GM23338 (cell line): ENCODE measurements around the gene UGT1A3. TPM values are rescaled to one million over a fixed set of nuclear protein-coding genes. Genes with fewer than 3 reads are reported as not detected.

Source experiments
- ATAC-seq: fragments of 200-7000 bp; cut with Tn5 transposase; 3 replicates; pipeline ENCODE4 v1.9.1; 2020
- DNase-seq: peaks from one replicate; pipeline ENCODE4 v3.0.0-alpha.2; 2015; ENCODE audit warnings: low spot score
- H2AFZ ChIP-seq: fragments of 200-600 bp; sonication (generic); 2 replicates; pipeline ENCODE4 v1.8.0; 2016; ENCODE audit warnings: antibody characterized with exemption, mild to moderate bottlenecking, moderate library complexity
- H3F3A ChIP-seq: fragments of 200-600 bp; sonication (generic); replicated peaks from 2 replicates; pipeline ENCODE4 v1.8.0; 2017; ENCODE audit warnings: antibody characterized with exemption, mixed run types, low read depth
- H3K27ac ChIP-seq: fragments of 200-600 bp; sonication (generic); 2 replicates; pipeline ENCODE4 v1.6.1; 2016; ENCODE audit warnings: low read depth
- H3K27me3 ChIP-seq: fragments of 200-600 bp; sonication (generic); 2 replicates; pipeline ENCODE4 v1.8.0; 2016; ENCODE audit warnings: mild to moderate bottlenecking, mixed run types, moderate library complexity; ENCODE audit not compliant: insufficient read depth
- H3K36me3 ChIP-seq: fragments of 200-600 bp; sonication (generic); 2 replicates; pipeline ENCODE4 v1.8.0; 2016; ENCODE audit warnings: mild to moderate bottlenecking; ENCODE audit not compliant: insufficient read depth
- H3K4me1 ChIP-seq: fragments of 200-600 bp; sonication (generic); 2 replicates; pipeline ENCODE4 v1.8.0; 2016; ENCODE audit warnings: mild to moderate bottlenecking, moderate library complexity; ENCODE audit not compliant: insufficient read depth
- H3K4me2 ChIP-seq: fragments of 200-600 bp; sonication (generic); 2 replicates; pipeline ENCODE4 v1.7.1; 2017; ENCODE audit warnings: mixed run types
- H3K4me3 ChIP-seq: fragments of 200-600 bp; sonication (generic); 2 replicates; pipeline ENCODE4 v1.6.1; 2016; ENCODE audit warnings: mixed run types
- H3K79me2 ChIP-seq: fragments of 200-600 bp; sonication (generic); replicated peaks from 2 replicates; pipeline ENCODE4 v1.8.0; 2017; ENCODE audit warnings: mild to moderate bottlenecking; ENCODE audit not compliant: insufficient read depth
- H3K9me2 ChIP-seq: fragments of 200-600 bp; sonication (generic); 2 replicates; pipeline ENCODE4 v1.8.0; 2017; ENCODE audit not compliant: insufficient read depth
- H4K20me1 ChIP-seq: fragments of 200-600 bp; sonication (generic); replicated peaks from 2 replicates; pipeline ENCODE4 v1.8.0; 2017; ENCODE audit warnings: mild to moderate bottlenecking; ENCODE audit not compliant: insufficient read depth
- H3K27ac Mint-ChIP-seq: 2 replicates; pipeline ENCODE4 v1.8.0; 2020; ENCODE audit warnings: inconsistent platforms, mild to moderate bottlenecking, moderate library complexity, mixed read lengths
- H3K27me3 Mint-ChIP-seq: 3 replicates; pipeline ENCODE4 v1.8.0; 2022; ENCODE audit warnings: low read depth, mild to moderate bottlenecking, moderate library complexity, mixed read lengths, inconsistent platforms; ENCODE audit not compliant: insufficient read depth, poor library complexity
- H3K36me3 Mint-ChIP-seq: 3 replicates; pipeline ENCODE4 v1.8.0; 2021; ENCODE audit warnings: low read depth, mild to moderate bottlenecking, inconsistent platforms, moderate library complexity, mixed read lengths
- H3K4me1 Mint-ChIP-seq: 3 replicates; pipeline ENCODE4 v1.8.0; 2020; ENCODE audit warnings: mild to moderate bottlenecking, inconsistent platforms, mixed read lengths
- H3K4me3 Mint-ChIP-seq: 3 replicates; pipeline ENCODE4 v1.8.0; 2021; ENCODE audit warnings: moderate library complexity, mild to moderate bottlenecking, inconsistent platforms, mixed read lengths
- H3K9me3 Mint-ChIP-seq: 3 replicates; pipeline ENCODE4 v1.8.0; 2020; ENCODE audit warnings: moderate library complexity, mild to moderate bottlenecking, inconsistent platforms, mixed read lengths
- CREB1 ChIP-seq: fragments of 250-450 bp; sonication (Bioruptor Pico); IDR thresholded peaks from 2 replicates; pipeline ENCODE4 v1.5.0; 2020; ENCODE audit warnings: low read depth, mild to moderate bottlenecking, moderate library complexity
- EZH2 ChIP-seq: fragments of 200-600 bp; sonication (generic); IDR thresholded peaks from one replicate; pipeline ENCODE4 v1.8.0; 2017; ENCODE audit warnings: antibody characterized with exemption, mild to moderate bottlenecking, low read depth; ENCODE audit not compliant: unreplicated experiment
- JUNB ChIP-seq: IDR thresholded peaks from one replicate; pipeline ENCODE4 v1.6.1; 2016; ENCODE audit warnings: antibody characterized with exemption; ENCODE audit not compliant: unreplicated experiment
- NANOG ChIP-seq: IDR thresholded peaks from 2 replicates; pipeline ENCODE4 v1.6.1; 2016; ENCODE audit warnings: antibody characterized with exemption, borderline replicate concordance
- POLR2AphosphoS5 ChIP-seq: IDR thresholded peaks from 2 replicates; pipeline ENCODE4 v1.6.1; 2016; ENCODE audit warnings: antibody characterized with exemption, low read depth
- ZNF114 ChIP-seq: fragments of 250-450 bp; sonication (Bioruptor Pico); IDR thresholded peaks from 2 replicates; pipeline ENCODE4 v1.5.0; 2020; ENCODE audit warnings: mild to moderate bottlenecking, moderate library complexity
- ZNF331 ChIP-seq: fragments of 250-450 bp; sonication (Bioruptor Pico); IDR thresholded peaks from 2 replicates; pipeline ENCODE4 v1.5.0; 2020; ENCODE audit warnings: low read depth, mild to moderate bottlenecking, moderate library complexity
- polyA plus RNA-seq: library from polyadenylated mRNA; unstranded; fragments of >200 nt; fragmentation: Nextera tagmentation; extraction: Ambion mirVana; gene quantifications from 2 replicates; pipeline ENCODE4 v1.2.1, GENCODE V29; 2016
- total RNA-seq: library from RNA; depleted of rRNA; stranded (reverse); fragments of >200 nt; shearing (Covaris generic); gene quantifications from 2 replicates; pipeline ENCODE4 v1.2.3, GENCODE V29; 2014
- TF ChIP-seq, protein P1 (sequence below): IDR thresholded peaks from one replicate; pipeline ENCODE4 v1.6.1; 2018; ENCODE audit warnings: antibody characterized with exemption; ENCODE audit not compliant: unreplicated experiment
- TF ChIP-seq, protein P2 (sequence below), 2 experiments: fragments of 200-600 bp in 1 of 2; sonication (generic) in 1 of 2; conservative IDR thresholded peaks; 2 replicates each; pipeline versions ENCODE4 v1.5.1 to v1.6.1; 2016 to 2017; ENCODE audit warnings: antibody characterized with exemption in 2 of 2, low read depth in 2 of 2, mild to moderate bottlenecking in 2 of 2, moderate library complexity in 1 of 2
- TF ChIP-seq, protein P3 (sequence below): IDR thresholded peaks from 2 replicates; pipeline ENCODE4 v1.6.1; 2016; ENCODE audit warnings: antibody characterized with exemption

The UGT1A3 gene
- total and polyA plus RNA-seq, 2 experiments from 2014 or later = not detected

DNA sequence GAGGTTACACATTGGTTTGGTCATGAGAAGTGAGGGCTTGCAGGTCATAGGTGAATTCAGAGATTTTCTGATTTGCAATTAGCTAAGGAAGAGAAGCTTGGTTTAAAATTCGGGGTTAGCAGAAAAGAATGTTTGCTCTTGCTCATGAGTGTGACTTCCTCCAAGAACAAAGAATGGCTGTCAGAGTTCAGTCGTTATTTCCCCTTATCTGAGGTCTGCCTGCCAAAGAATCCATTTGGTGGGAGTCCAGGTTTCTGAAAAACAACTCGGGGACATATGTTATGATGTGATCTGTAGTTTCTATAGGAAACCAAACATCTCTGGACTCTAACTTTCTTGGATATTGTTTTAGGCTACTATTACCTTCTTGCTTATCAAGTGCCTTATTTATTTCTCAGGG is 39.3 kb upstream of the UGT1A3 start:
- peaks cover 20% of the 10 kb centered on the region for H3K4me1 Mint-ChIP-seq
- H3K27ac Mint-ChIP-seq = no peak overlapping the region
- no peaks in the 10 kb centered on the region for H3K9me3 Mint-ChIP-seq
- no peak overlapping the region for H3K4me3 Mint-ChIP-seq
- Histone ChIP-seq H3K4me2 (no peak overlapping the region), H3K27me3 (no peaks in the 10 kb centered on the region), H3K4me1 (peaks cover 7% of the 10 kb centered on the region; the same call in 1 of the 2 replicates), H2AFZ (no peak overlapping the region), H3K79me2 (no peaks in the 10 kb centered on the region), H3K9me2 (peaks cover 16% of the 10 kb centered on the region; the same call in 1 of the 2 replicates), H3K36me3 (no peaks in the 10 kb centered on the region), H4K20me1 (no peaks in the 10 kb centered on the region; the same call in 1 of the 2 replicates), H3K4me3 (no peak overlapping the region), H3K27ac (no peak overlapping the region), H3F3A (no peaks in the 10 kb centered on the region)
- H3K27me3 Mint-ChIP-seq = peaks cover 2% of the 10 kb centered on the region
- H3K36me3 Mint-ChIP-seq = no peaks in the 10 kb centered on the region; the same call in 2 of the 3 replicates
- ATAC-seq (no peak), DNase-seq (no peak)
- TF ChIP-seq JUNB = no peak
- TF ChIP-seq EZH2 = no peak
- no peak for TF ChIP-seq ZNF331 (CRISPR knock-in tag)
- no peak for TF ChIP-seq POLR2AphosphoS5
- TF ChIP-seq, protein P1, sequence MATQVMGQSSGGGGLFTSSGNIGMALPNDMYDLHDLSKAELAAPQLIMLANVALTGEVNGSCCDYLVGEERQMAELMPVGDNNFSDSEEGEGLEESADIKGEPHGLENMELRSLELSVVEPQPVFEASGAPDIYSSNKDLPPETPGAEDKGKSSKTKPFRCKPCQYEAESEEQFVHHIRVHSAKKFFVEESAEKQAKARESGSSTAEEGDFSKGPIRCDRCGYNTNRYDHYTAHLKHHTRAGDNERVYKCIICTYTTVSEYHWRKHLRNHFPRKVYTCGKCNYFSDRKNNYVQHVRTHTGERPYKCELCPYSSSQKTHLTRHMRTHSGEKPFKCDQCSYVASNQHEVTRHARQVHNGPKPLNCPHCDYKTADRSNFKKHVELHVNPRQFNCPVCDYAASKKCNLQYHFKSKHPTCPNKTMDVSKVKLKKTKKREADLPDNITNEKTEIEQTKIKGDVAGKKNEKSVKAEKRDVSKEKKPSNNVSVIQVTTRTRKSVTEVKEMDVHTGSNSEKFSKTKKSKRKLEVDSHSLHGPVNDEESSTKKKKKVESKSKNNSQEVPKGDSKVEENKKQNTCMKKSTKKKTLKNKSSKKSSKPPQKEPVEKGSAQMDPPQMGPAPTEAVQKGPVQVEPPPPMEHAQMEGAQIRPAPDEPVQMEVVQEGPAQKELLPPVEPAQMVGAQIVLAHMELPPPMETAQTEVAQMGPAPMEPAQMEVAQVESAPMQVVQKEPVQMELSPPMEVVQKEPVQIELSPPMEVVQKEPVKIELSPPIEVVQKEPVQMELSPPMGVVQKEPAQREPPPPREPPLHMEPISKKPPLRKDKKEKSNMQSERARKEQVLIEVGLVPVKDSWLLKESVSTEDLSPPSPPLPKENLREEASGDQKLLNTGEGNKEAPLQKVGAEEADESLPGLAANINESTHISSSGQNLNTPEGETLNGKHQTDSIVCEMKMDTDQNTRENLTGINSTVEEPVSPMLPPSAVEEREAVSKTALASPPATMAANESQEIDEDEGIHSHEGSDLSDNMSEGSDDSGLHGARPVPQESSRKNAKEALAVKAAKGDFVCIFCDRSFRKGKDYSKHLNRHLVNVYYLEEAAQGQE = no peak

DNA sequence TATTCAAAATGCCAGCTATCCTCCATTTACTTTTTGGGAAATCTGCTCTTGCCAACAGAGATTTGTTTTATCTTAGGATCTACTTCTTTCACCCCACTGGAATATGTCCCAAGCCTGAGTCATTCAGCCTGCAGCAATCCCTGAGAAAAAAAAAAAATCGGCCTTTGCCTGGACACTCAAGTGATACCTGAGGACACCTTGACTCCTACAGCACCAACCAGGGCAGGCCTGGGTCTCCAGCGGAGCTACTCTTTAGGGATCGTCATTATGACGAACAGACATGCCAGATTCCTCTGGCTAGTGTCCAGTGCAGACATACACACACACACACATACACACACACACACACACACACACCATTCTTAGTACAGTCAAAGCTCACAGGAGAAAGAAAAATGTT is 38.4 kb upstream of the UGT1A3 start:
- H3K27me3 ChIP-seq = no peaks in the 10 kb centered on the region
- Mint-ChIP-seq H3K36me3 (no peaks in the 10 kb centered on the region; the same call in 2 of the 3 replicates), H3K4me3 (no peak overlapping the region), H3K27me3 (peaks cover 2% of the 10 kb centered on the region), H3K9me3 (no peaks in the 10 kb centered on the region), H3K4me1 (peaks cover 20% of the 10 kb centered on the region), H3K27ac (no peak overlapping the region)
- no peak overlapping the region for H2AFZ ChIP-seq
- H3K79me2 ChIP-seq = no peaks in the 10 kb centered on the region
- H3K4me2 ChIP-seq = no peak overlapping the region
- H3F3A ChIP-seq = no peaks in the 10 kb centered on the region
- H3K4me3 ChIP-seq = no peak overlapping the region
- TF ChIP-seq ZNF331 (CRISPR knock-in tag) = no peak
- TF ChIP-seq NANOG = no peak
- TF ChIP-seq ZNF114 (CRISPR knock-in tag) = no peak
- TF ChIP-seq, protein P2, sequence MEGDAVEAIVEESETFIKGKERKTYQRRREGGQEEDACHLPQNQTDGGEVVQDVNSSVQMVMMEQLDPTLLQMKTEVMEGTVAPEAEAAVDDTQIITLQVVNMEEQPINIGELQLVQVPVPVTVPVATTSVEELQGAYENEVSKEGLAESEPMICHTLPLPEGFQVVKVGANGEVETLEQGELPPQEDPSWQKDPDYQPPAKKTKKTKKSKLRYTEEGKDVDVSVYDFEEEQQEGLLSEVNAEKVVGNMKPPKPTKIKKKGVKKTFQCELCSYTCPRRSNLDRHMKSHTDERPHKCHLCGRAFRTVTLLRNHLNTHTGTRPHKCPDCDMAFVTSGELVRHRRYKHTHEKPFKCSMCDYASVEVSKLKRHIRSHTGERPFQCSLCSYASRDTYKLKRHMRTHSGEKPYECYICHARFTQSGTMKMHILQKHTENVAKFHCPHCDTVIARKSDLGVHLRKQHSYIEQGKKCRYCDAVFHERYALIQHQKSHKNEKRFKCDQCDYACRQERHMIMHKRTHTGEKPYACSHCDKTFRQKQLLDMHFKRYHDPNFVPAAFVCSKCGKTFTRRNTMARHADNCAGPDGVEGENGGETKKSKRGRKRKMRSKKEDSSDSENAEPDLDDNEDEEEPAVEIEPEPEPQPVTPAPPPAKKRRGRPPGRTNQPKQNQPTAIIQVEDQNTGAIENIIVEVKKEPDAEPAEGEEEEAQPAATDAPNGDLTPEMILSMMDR (conservative IDR thresholded peaks at IDR 0.05; ENCODE audit: low read depth in 2 of 2) = no peak
- no peak for TF ChIP-seq POLR2AphosphoS5
- no peak for TF ChIP-seq EZH2
- TF ChIP-seq, protein P3, sequence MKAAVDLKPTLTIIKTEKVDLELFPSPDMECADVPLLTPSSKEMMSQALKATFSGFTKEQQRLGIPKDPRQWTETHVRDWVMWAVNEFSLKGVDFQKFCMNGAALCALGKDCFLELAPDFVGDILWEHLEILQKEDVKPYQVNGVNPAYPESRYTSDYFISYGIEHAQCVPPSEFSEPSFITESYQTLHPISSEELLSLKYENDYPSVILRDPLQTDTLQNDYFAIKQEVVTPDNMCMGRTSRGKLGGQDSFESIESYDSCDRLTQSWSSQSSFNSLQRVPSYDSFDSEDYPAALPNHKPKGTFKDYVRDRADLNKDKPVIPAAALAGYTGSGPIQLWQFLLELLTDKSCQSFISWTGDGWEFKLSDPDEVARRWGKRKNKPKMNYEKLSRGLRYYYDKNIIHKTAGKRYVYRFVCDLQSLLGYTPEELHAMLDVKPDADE = no peak
- no peak for TF ChIP-seq CREB1 (CRISPR knock-in tag)
- no peak overlapping the region for H3K27ac ChIP-seq
- ATAC-seq (no peak), DNase-seq (no peak)
- H3K9me2 ChIP-seq = peaks cover 16% of the 10 kb centered on the region; the same call in 1 of the 2 replicates
- no peaks in the 10 kb centered on the region; the same call in 1 of the 2 replicates for H4K20me1 ChIP-seq
- peaks cover 7% of the 10 kb centered on the region; the same call in 1 of the 2 replicates for H3K4me1 ChIP-seq
- H3K36me3 ChIP-seq = no peaks in the 10 kb centered on the region
